Testis (tissue), 2 donors: ENCODE results near the gene UGT2A2.

Source experiments
- CTCF ChIP-seq, 3 experiments: fragments of 450-650 bp in 2 of 3; fragments of 200-600 bp in 1 of 3; sonication (generic) in 1 of 3; IDR thresholded peaks; one replicate each; pipeline ENCODE4 v1.5.1; 2016 to 2019; ENCODE audit warnings: antibody characterized with exemption in 3 of 3, mild to moderate bottlenecking in 2 of 3, moderate library complexity in 1 of 3
- POLR2A ChIP-seq: fragments of 450-650 bp; IDR thresholded peaks from one replicate; pipeline ENCODE4 v1.6.1; 2017; ENCODE audit warnings: antibody characterized with exemption, mild to moderate bottlenecking, moderate library complexity

GRCh38 chr4:69668680-69669079, 29.2 kb upstream of the UGT2A2 start:
- TF ChIP-seq CTCF (IDR thresholded peaks at IDR 0.05) (no peak), POLR2A (no peak)
